D721Med (cell line): Measurements from ENCODE around the gene DCUN1D4.

Experiments used
- DNase-seq: peaks from one replicate; pipeline ENCODE4 v3.0.0; 2011; ENCODE audit warnings: low spot score; ENCODE audit not compliant: insufficient read length
- FAIRE-seq: peaks from 2 replicates; lab custom pipeline; 2011; peaks lifted over from hg19 to GRCh38; lab: Jason Lieb, UNC
- TF ChIP-seq, protein P1 (sequence below): IDR thresholded peaks from 2 replicates; pipeline ENCODE4 v1.5.1; 2012; ENCODE audit warnings: mild to moderate bottlenecking, control low read depth; ENCODE audit not compliant: insufficient read depth; ENCODE audit errors: missing control alignments

DCUN1D4 gene

DNA sequence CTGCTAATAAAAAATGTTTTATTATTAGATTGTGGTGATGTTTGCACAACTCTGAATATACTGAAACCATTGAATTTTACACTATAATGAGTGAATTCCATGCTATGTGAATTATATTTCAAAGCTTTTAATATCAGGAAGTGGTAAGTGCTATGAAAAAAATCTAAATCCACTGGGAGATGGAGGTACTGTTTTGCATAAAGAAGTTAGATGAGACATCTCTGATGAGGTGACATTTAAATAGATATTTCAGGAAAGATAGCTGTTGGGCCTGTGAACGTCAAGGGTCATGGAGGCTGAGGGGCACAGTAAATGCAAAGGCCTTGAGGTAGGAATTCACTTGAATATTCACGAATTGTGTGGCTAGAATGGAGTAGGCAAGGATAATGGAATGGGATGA lies 12.3 kb downstream of the DCUN1D4 start:
- DNase-seq (no peak), FAIRE-seq (no peak)
- TF ChIP-seq, protein P1, sequence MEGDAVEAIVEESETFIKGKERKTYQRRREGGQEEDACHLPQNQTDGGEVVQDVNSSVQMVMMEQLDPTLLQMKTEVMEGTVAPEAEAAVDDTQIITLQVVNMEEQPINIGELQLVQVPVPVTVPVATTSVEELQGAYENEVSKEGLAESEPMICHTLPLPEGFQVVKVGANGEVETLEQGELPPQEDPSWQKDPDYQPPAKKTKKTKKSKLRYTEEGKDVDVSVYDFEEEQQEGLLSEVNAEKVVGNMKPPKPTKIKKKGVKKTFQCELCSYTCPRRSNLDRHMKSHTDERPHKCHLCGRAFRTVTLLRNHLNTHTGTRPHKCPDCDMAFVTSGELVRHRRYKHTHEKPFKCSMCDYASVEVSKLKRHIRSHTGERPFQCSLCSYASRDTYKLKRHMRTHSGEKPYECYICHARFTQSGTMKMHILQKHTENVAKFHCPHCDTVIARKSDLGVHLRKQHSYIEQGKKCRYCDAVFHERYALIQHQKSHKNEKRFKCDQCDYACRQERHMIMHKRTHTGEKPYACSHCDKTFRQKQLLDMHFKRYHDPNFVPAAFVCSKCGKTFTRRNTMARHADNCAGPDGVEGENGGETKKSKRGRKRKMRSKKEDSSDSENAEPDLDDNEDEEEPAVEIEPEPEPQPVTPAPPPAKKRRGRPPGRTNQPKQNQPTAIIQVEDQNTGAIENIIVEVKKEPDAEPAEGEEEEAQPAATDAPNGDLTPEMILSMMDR, result no peak

GRCh38 chr4:51855751-51856150 lies 12.8 kb downstream of the DCUN1D4 start:
- DNase-seq (no peak), FAIRE-seq (no peak)
- TF ChIP-seq, protein P1, result no peak

GRCh38 chr4:51858605-51859202 lies 15.8 kb downstream of the DCUN1D4 start:
- DNase-seq, result no peak
- TF ChIP-seq, protein P1, result no peak
- no peak for FAIRE-seq

GRCh38 chr4:51859476-51860031 lies 16.6 kb downstream of the DCUN1D4 start:
- TF ChIP-seq, protein P1, result no peak
- no peak for FAIRE-seq
- no peak for DNase-seq

GRCh38 chr4:51862199-51862598 lies 19.2 kb downstream of the DCUN1D4 start:
- TF ChIP-seq, protein P1, result no peak
- no peak for FAIRE-seq
- DNase-seq, result no peak

- FAIRE-seq (no peak), DNase-seq (no peak)
- TF ChIP-seq, protein P1, result no peak
Observed at GRCh38 chr4:51862781-51863180, 19.8 kb downstream of the DCUN1D4 start.

DNA sequence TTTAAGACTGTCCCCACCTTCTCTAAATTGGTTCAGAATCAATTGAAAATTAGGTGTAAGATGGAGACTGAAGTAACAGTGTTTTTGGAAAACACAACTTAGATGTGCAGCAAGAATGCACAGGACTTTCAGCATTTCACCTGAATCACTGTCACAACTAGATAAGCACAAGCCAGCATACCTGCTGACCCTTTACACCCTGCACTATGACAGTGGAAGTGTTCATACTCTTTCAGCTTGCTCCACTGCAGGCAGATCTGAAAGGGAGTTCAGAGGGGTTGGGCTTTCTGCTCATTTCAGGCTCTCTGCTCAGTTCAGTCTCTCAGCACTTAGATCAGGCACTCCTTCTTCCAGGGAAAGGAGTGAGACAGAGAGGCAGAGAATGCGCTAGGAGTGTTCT lies 22.8 kb downstream of the DCUN1D4 start:
- FAIRE-seq (no peak), DNase-seq (no peak)
- TF ChIP-seq, protein P1, result no peak
